Measurements from ENCODE around the gene NDUFAB1. TPM values are rescaled to one million over a fixed set of nuclear protein-coding genes. Genes with fewer than 3 reads are reported as not detected.
A peak's percentile ranks its signal among the peaks of the same experiment; 100 is the strongest.
"Not testable (repeated sequence)": the region's sequence is repeated elsewhere in the genome, so short reads cannot be mapped to it uniquely, and the experiment has no call there.

NDUFAB1 gene
- polyA plus RNA-seq (ENCODE audit: insufficient read length in 10 of 10) = 100 to 1,000 TPM in 1 of 10 donors, 10 to 100 TPM in 9; 89.1 to 112 (median 96.6) TPM
- long read RNA-seq, donor 1, transcript NDUFAB1-201 (5 exons, 717 nt) = major isoform, 89 of 101 reads
- long read RNA-seq, donor 1, partial matches to known transcripts = 12 of 101 reads
- long read RNA-seq, donor 1, other reads (novel, unspliced or antisense) = 0 of 101 reads
- long read RNA-seq, donor 2, transcript NDUFAB1-201 (5 exons, 717 nt) = major isoform, 74 of 79 reads
- long read RNA-seq, donor 2, partial matches to known transcripts = 0 of 79 reads
- long read RNA-seq, donor 2, other reads (novel, unspliced or antisense) = 0 of 79 reads
- long read RNA-seq, donor 3 = 0 reads
- long read RNA-seq, donor 4, transcript NDUFAB1-201 (5 exons, 717 nt) = major isoform, 67 of 74 reads
- long read RNA-seq, donor 4, partial matches to known transcripts = 5 of 74 reads
- long read RNA-seq, donor 4, other reads (novel, unspliced or antisense) = 0 of 74 reads
- long read RNA-seq, donor 5, transcript NDUFAB1-201 (5 exons, 717 nt) = major isoform, 120 of 140 reads
- long read RNA-seq, donor 5, partial matches to known transcripts = 18 of 140 reads
- long read RNA-seq, donor 5, other reads (novel, unspliced or antisense) = 0 of 140 reads
- long read RNA-seq, donor 6, transcript NDUFAB1-201 (5 exons, 717 nt) = major isoform, 100 of 108 reads
- long read RNA-seq, donor 6, partial matches to known transcripts = 6 of 108 reads
- long read RNA-seq, donor 6, other reads (novel, unspliced or antisense) = 0 of 108 reads
- long read RNA-seq, donor 7, transcript NDUFAB1-201 (5 exons, 717 nt) = major isoform, 60 of 67 reads
- long read RNA-seq, donor 7, partial matches to known transcripts = 6 of 67 reads
- long read RNA-seq, donor 7, other reads (novel, unspliced or antisense) = 0 of 67 reads
- long read RNA-seq, donor 8, transcript NDUFAB1-201 (5 exons, 717 nt) = major isoform, 58 of 58 reads
- long read RNA-seq, donor 8, partial matches to known transcripts = 0 of 58 reads
- long read RNA-seq, donor 8, other reads (novel, unspliced or antisense) = 0 of 58 reads
- long read RNA-seq, donor 9, transcript NDUFAB1-201 (5 exons, 717 nt) = major isoform, 12 of 12 reads
- long read RNA-seq, donor 9, partial matches to known transcripts = 0 of 12 reads
- long read RNA-seq, donor 9, other reads (novel, unspliced or antisense) = 0 of 12 reads

DNA sequence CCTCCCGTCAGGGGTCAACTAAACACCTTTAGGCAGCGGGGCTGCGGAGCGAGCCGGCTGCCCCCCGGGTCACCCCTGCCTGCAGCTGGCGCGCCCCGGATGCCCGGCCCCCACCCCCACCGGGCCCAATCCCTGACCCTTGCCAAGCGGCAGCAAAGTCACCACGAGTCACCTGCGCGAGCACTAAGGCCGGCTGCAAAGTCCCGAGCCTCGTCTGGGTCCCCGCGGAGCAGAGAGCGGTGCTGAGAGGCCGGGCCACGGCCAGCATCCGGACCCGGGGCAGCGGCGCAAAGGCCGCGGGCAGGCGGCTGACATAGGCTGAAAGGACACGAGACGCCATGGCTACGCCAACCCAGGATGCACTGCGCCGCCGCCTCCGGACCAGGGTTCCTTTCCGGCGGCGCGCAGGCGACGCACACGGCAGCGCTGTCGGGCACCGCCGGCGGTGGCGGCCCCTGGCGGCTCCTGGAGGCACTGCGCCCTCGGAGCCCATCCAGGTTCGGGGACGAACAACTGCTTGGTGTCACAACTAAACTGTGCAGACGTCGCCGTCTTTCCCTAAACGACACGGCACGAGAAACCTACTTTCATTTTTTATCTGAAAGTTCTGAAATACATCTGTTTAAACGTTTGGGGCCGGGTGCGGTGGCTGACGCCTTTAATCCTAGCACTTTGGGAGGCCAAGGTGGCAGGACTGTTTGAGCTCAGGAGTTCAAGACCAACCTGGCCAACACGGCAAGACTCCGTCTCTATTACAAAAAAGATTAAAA is at the start of gene NDUFAB1:
Gene NDUFAB1, minus strand, starts transcription at position 366 of the 770 bp plus-strand sequence. Its CDS starts 26 bp downstream, at position 340.
- DNase-seq = peak; percentile 87 to 97 (median 91)

GRCh38 chr16:23642246-23642774 is 46.2 kb upstream of the NDUFAB1 start:
- DNase-seq = peak in 1 of 3 donors; percentile 5

DNA sequence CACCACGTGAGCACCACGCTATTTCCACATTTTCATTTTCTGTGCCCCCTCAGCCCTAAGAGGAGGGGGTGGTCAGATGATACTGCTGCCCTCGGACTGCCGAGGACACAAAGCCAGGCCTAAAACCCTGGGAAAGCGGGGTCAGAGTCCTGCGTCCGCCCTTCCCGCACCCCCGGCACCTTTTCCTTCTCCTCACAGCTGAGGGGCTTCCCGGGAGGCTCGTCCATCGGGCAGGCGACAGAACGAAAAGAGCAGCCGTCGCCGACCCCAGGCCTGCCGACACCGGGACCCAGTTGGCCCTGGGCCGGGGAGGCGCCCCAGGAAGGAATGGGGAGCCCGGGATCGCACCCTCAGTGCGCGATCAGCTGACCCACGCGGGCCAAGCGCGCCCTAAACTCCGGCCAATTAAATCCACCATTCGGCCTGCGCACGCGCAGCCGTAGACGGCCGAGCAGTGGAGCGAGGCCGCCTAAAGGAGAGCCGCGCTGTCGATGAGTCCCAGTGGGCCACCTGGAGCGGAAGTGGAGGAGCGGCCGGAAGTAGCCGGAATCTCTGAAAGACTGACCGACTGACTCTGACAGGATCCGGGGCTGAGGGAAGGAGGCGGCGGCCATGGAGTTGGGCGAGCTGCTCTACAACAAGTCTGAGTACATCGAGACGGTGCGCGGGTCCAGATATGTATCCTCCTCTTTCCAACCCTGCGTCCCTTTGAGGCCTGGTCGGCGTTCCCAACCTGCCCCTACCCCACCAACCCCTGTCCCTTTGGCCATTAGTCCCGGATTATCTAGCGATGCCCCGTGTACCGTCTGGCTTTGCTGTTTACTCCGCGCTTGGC is 45.0 kb upstream of the NDUFAB1 start, which contains the start of the genes DCTN5 and PALB2:
Gene DCTN5, plus strand, starts transcription at position 536 of the 835 bp plus-strand sequence. Its CDS starts 77 bp downstream, at position 613.
Gene PALB2, minus strand, starts transcription at position 380 of the 835 bp plus-strand sequence. Its CDS starts 153 bp downstream, at position 227.
- DNase-seq = peak; percentile 94 to 98 (median 96)

DNA sequence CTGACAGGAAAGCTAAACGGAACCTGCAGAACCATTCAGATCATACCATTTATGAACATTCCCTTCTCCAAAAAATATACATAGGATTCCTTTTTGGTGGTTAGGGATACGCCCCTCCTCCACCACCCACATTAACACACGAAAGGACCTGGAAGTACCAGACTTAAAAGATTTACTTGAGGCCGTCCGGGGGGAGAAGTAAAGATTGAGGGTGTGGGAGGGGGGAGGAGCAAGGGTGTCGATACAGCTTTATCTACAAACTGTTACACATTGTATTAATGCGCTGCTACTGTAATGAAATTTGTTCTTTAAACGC is 44.5 kb upstream of the NDUFAB1 start:
- peak in 1 of 3 donors; percentile 0 for DNase-seq

GRCh38 chr16:23635958-23636357 is 39.8 kb upstream of the NDUFAB1 start:
- no peak for DNase-seq

DNA sequence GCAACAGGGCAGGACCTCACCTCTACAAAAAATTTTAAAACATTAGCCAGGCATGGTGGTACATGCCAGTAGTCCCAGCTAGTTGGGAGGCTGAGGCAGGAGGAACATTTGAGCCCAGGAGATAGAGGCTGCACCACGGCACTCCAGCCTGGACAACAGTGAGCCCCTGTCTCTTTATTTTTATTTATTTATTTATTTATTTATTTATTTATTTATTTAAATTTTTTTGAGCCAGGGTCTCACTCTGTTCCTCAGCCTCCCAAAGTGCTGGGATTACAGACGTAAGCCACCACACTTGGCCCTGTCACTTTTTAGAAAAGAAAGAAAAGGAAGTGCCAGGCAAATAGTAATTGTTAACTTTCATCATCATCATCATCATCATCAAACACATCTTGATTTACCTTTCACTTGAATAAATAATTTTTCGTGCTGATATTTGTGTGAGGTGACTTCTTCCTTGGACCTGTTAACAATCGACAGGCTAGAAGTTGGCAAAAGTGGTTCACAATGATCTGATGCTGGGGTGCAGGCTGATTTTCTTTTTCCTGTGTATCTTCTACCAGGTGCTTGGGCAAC is 38.4 kb upstream of the NDUFAB1 start:
- DNase-seq = no peak

DNA sequence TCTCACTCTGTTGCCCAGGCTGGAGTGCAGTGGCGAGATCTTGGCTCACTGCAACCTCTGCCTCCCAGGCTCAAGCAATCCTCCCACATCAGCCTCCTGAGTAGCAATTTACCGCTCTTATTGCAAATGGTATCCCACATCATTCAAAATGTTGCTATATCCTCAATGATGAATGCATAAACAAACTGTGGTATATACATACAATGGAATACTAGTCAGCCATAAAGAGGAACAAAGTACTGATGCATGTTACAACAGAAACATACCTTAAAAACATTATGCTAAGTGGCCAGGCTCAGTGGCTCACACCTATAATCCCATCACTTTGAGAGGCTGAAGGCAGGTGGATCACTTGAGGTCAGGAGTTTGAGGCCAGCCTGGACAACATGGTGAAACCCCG is 35.8 kb upstream of the NDUFAB1 start:
- not testable (repeated sequence) for DNase-seq

DNA sequence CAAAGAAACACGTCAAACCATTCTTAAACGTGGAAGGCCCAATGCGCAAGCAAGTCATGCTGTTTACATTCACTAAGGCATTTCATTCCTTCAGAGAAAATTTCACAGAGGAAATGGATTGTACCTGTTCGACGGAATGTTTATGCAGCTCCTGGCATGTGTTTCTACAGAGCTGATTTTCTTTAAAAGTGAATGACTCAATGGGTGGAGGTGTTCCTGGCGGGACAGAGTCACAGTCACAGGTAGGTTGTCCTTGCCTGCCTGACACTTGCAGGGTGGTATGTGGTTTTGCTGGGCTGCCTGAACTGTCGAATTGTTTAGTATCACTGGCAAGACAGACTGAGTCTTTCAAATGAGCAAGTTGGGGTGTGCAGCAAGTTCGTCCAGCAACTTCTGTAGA is 33.4 kb upstream of the NDUFAB1 start:
- no peak for DNase-seq

DNA sequence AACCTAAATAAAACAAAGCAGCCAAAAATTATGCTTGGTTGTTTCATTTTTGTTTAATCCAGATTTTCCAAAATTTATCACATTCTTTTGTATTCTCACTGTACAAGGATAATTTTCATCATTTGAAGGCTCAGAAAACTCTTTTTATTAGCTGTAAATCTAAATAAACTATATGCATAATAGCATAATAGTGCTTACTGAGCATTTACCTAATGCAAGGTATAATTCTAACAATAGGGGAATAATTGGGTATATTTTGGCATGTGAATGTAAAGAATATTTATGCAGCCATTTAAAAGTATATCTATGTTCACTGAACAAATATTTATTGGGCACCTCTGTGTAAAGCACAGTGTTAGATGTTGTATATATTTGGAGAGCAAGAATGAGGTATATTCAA is 28.0 kb upstream of the NDUFAB1 start:
- DNase-seq = no peak

DNA sequence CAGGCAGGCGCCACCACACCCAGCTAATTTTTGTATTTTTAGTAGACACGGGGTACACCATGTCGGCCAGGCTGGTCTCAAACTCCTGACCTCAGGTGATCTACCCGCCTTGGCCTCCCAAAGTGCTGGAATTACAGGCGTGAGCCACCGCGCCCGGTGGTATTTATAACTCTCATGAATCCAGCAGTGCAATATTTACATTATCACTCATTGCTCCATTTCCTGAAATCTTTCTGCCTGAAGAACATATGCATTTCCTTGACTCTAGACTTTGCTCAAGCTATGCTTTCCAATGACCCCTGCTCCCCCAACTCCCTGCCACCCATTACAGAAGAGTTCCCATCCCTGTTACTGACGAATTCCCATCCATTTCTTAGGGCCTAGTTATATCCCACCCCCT is 19.7 kb upstream of the NDUFAB1 start:
- DNase-seq = no peak

GRCh38 chr16:23611936-23612335 is 15.8 kb upstream of the NDUFAB1 start:
- DNase-seq = no peak

- not testable (repeated sequence) for DNase-seq
Observed at GRCh38 chr16:23610905-23611304, 14.8 kb upstream of the NDUFAB1 start.

DNA sequence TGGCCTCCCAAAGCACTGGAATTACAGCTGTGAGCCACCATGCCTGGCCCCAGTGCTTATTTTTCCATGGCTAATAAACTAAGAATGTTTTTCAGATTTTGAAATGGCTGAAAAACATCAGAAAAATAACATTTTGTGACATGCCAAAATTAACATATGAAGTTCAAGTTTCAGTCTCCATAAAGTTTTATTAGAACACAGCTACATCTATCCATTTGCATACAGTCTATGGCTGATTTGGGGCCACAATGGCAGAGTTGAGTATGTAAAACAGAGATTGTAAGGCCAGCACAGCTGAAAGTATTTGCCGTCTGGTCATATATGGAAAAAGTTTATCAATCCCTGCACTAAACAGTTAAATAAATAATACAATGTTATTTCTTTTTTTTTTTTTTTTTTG is 13.8 kb upstream of the NDUFAB1 start:
- no peak for DNase-seq

DNA sequence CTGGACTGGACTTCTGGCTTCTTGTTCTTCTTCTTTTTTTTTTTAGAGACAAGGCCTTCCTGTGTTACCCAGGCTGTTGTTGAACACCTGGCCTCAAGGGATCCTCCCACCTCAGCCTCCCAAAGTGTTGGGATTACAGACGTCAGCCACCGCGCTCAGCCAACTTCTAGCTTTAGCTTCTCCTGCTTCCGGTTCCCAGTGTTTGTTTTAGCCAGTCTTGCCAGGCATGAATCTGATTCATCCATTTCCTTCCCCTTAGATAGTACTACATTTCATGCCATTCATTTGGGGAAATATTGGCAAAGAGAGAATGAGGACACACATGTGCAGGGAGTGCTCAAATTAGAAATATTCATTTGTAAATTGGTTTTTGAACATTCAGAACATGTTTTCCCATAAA is 12.1 kb upstream of the NDUFAB1 start:
- DNase-seq = no peak

GRCh38 chr16:23607726-23608125 is 11.6 kb upstream of the NDUFAB1 start:
- DNase-seq = no peak

DNA sequence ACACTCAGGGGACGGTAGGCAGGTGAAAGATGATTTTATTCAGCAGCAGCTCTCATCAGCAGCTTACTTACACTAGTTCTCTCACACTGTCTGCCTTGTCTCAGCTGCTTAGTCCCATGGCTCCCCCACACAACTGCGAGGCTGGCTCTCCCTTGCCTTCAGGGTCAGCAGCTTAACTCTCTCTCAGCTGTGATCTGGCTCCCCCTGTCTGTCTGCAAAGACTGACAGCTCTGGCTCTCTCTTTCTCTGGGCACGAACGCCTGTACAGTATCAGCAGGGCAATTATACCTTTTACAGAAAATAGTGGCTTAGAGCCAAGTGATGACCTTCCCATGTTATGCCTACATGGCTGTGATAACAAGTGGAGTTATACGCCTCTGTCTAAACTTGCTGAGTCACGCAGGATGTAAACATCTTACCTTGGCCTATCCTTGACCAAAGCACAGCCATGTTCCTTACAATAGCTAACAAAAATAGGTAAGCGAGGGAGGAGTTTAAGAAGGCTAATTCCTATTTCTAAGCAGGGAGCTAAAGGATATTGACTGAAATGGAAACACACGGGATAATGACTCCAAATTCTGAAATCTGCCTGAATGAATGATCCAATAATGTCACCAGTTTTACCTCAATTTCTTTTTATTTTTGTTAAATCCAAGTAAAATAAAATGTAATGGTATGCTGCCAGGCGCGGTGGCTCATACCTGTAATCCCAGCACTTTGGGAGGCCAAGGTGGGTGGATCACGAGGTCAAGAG is 1.1 kb upstream of the NDUFAB1 start:
- DNase-seq = peak in 2 of 3 donors; percentile 4 to 20

DNA sequence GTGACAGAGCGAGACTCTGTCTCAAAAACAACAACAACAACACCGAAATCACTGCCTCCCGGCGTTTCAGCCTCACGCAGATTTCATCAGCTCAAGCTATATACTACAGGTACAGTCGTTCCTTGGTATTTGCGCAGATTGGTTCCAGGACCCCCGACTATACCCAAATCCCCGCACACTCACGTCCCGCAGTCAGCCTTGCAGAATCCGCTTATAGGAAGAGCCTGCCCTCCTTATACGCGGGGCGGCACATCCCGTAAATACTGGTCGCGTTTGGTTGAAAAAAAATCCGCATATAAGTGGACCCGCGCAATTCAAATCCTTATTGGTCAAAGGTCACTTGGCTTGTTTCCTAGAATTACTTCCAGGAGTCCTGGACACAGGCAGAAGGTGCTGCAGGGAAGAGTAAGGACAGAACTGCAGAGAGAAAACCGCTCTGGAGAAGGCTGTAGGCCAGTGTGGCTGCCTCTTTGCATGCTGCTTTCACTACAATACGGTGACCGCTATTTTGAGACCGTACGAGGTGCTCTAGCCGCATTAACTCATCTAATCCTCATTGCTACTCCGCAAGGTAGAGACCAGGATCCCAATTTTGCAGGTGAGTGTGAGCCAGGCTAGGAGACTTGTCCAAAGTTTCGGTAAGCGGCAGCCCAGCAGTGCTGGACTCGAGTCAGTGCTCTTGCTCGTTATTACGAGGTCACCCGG is 718 bp downstream of the NDUFAB1 start:
- peak in 1 of 3 donors; percentile 5 for DNase-seq

- DNase-seq = no peak
Observed at GRCh38 chr16:23594186-23594585, 1.9 kb downstream of the NDUFAB1 start.

Measured in muscle of back (tissue), 13 donors.